HG03060 (cell line): Measurements from ENCODE around the gene JARID2.

Source experiments
- ATAC-seq: cut with Tn5 transposase; IDR thresholded peaks from one replicate; pipeline ENCODE4 v1.9.1; 2021; ENCODE audit warnings: low read depth, moderate number of reproducible peaks; ENCODE audit not compliant: unreplicated experiment

Gene JARID2

DNA sequence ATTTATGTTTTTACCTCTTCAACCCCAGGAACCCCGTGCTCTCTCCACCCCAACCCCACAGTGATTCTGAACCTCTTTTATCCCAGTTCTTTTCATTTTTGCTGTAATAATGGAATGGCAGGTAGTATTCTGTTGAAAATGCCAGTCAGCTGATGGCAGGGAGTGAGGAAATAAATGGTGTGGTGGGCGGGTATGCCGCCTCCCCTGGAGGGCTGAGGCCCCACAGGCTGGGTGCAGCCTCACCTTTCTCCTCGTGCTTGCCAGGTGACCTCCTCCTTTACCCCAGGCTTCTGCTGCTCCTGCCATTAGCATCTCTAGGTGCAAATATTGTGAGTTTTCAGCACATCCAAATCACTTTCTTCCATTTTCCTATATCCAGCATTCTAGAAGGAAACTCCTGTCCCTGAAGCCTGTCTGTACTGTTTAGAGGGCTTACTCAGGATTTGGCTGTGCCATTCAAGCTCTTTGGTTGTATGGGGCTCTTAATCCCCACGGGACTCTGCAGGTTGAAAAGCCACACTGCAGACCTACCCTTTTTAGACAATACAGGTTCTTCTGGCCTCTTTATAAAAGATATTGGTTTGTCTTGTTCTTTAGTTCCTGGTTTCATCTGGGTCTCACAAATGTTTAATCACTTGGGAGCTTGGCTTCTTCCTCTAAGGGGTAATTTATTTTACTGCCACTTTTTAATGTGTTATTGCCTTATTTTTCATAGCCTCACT is 201.8 kb downstream of the JARID2 start:
- no peak for ATAC-seq

DNA sequence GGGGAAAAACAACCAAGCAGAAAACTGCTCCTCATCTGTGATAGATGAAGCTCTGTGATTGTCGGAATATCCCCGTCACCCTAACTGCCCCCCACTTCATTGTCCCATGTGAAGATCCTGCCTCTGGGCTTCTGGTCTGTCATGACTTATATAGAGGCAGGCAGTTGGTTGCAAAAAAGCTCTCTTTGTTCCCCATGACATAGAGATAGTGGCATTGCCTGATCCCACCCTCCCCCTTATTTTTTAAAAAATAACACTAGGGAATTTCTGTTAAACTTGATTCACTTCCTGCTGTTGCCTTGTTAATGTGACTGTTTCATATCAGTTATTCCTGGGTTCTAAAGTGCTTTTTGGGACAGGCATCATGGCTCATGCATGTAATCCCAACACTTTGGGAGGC is 203.1 kb downstream of the JARID2 start:
- no peak for ATAC-seq

DNA sequence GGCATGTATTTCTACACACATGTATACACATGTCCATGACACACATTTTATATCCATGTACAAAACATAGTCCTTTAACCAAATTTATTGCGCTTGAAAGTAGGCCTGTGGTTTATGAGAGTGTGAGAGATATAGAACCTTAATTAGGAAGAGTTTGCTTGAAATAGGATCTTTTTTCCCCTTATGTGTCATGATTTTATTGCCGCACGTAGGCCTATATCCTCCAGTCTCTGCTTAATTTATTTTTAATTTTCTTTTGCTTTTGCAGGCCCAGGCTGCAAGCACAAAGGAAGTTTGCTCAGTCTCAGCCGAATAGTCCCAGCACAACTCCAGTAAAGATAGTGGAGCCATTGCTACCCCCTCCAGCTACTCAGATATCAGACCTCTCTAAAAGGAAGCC is 205.9 kb downstream of the JARID2 start:
- ATAC-seq, result no peak

DNA sequence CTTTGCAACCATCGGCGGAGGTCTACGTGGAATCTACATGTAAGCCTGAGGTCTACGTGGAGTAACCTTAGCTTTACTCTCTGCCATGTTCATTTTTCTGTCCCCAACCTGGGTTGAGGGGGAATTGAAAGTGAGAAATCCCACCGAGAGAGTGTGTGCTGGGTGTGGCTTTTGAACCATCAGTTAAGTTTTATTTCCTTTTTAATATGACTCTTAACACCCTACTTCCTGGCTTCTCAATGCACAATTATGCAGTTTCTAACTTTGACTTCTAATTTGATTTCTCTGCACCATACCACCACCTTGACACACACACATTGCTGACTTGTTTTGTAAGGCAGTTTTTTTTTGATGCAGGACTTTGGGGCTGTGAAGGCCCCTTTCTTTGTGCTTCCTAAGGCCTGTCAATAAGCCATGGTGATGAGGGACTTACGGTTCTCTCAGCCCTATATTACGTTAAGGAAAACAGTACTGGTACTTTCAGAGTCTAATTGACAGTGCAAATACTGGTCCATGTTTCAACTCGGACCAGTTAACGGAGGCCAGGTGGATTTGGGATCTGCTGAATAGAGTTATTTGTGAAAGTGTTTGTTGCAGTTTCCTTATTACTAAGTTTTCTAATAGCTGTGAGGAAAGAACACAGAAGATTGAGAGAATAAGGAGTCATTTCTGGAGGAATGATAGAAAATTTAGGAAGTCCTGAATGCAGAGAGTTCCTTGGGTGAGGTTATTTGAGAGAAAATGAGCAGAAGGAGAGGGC is 206.5 kb downstream of the JARID2 start:
- no peak for ATAC-seq

DNA sequence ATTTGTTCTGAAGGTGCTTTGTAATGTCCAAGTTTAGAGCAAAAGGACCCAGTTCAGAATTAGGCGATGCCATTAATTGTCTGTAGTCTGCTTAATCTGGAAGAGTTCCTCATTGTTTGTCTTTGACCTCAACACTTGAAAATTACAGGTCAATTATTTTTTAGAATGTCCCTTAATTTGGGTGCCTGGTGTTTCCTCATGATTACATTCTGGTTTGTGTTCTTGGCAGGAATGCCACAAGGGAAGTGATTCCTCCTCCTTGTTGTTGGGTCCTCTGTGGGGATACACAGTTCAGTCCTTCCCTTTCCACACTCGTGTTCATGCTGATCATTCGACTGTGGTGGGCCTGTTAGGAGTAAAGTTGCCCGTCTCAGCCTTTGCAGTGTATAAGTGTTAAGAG is 207.3 kb downstream of the JARID2 start:
- ATAC-seq, result no peak

DNA sequence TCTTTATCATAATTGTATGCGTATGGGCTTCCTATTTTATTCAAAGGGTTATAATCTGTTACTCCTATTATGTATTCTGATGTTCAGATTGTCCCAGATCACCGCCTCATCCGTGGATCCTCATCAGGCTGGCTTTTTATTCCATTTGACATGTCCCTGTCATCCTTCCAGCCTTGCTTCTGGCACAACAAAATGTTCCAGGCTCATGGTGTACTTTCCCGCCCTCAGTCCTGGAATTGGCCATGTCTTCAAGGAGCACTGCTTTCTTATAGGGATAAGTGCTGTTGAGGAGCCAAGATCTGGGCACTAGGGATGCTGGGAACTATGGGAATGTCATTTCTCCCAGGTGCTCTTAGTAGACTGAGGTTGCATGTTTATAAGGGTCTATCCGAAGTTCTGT is 207.8 kb downstream of the JARID2 start:
- no peak for ATAC-seq

DNA sequence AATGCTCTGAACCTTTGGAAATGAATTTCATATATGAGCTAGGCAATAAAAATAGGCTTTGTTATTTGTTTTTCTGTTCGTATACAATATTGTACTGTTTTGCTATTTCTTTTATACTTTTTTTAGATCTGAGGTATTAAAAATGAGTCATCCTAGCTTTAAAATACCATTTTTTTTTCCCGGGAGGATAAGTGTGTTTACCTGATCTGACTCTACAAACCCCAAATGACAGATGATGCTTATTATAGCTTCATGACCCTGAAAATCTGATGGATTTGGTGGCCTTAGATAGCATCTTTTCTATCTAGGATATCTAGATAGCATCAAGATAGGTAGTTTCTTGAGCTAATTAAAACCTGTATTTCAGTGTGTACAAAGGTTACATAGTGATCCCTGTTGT is 210.6 kb downstream of the JARID2 start:
- ATAC-seq, result no peak

DNA sequence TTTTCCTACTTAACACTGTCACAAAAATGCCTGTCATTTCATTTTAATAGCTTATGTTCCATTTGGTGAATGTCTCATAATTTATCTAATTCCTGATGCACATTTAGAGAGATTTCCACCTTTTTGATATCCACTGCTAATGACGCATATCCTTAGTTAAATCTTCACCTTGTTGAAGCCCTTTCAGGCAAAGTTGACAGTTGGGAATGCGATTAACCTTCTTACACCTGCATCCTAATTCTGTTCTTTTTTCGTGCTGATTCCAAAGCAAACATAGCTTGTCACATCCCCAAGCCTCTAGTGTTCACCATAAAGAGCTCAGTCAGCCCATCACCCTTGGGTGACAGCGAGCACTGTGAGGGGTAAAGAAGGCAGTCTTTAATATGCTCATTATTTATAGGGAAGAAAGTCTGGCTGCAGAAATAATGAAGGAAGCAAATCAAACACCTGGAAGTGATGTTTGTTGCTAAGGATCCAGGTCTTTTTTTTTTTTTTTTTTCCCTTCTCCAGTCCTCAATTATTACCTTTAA is 211.3 kb downstream of the JARID2 start:
- ATAC-seq, result no peak

DNA sequence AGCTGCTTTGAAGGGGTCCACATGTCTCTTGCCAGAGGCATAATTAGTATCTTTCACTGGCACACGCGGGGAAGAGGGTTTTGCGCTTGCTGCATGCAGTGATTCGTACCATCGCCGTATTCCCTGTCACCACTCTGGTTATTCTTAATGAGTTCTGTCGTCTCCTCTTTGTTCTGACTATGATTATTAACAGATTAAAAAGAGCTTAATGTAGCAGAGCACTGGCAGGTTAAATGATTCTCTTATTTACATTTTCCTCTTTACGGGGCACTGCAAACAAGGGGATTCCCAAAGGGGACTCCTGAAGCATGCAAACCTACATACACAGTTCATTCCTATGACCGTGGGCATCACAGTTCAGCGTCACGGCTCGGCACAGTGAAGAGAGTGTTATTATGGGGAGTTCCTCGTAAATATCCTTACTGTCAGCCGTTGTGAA is 212.2 kb downstream of the JARID2 start:
- ATAC-seq, result no peak

DNA sequence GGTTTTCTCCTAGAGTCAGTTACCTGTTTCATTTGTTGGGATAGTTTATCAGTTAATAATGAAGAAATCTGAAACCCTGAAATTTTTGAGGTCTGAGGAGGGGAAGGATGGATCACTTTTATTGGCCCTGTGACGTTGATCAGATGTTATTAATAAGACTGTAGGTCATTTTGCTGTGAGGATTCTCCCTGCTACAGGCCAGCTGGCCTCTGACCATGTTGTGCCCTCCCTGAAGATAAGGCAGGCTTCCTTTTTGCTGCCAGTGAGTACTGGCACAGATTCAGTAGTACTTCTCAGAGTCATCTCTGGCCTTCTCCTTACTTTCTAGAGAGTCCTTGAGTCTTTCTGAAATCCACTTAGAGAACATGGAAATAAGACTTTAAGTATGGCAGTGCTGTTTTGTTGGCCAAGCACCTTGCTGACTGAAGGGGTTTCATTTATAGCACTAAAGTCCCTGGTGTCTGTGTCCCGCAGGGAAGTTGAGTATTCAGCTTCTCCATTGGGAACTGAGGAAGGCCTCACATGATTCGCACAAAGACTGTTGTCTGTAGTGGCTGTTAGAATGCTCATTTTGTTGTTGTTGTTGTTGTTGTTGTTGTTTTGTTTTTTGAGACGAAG is 214.3 kb downstream of the JARID2 start:
- no peak for ATAC-seq

DNA sequence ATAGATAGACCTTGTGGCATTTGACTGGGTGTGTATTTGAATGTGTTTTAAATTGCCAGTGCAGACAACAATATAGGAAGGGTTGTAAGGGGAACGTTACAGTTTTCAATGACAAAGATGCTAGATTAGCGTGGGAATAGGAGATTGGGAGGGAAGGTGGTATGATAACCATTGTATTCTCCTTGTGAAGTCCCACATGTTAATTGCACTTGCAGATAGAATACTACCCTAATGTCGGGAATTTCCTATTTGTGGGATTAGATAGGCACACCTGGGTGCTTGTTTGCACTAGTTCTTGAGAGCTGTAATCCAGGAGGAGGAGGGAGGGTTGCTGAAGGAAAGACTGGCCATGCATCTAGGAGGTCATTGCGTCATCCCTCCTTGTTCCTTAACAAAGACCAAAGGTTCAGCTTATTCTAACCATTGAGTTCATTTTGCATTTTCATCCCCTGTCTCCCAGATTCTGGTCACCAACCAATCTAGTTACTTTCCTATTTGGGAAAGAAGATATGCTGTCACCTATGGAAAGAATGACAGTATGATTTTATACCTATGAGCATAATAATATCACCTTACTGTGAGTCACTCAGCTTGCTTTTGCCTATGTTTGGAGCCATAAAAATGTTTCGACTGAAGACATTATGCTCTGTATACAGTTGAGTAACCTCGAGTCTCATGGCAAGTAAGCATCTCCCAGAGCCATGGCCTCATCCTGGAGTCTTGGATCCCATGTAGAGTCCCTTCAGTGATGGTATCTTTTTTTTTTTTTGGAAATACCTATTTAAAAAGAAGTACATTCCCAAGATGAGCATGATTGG is 215.5 kb downstream of the JARID2 start:
- no peak for ATAC-seq

DNA sequence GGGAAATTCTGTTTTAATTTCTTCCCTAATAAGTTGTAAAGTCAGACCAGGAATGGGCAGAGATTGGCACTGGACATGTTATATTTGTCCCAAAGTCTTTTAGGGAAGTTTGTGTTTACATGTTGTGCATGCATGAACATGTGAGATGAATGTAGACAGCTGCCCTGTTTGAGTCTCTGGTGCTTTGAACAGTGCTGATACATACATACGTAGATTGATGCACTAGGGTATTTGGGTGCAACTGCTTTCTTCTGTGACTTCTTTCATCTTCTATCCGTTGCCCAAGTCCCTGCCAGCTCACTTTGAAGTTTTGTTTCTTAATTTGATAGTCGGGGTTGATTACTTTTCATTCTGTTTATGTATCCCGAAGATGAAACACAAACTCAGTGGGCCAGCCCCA is 216.4 kb downstream of the JARID2 start:
- no peak for ATAC-seq

DNA sequence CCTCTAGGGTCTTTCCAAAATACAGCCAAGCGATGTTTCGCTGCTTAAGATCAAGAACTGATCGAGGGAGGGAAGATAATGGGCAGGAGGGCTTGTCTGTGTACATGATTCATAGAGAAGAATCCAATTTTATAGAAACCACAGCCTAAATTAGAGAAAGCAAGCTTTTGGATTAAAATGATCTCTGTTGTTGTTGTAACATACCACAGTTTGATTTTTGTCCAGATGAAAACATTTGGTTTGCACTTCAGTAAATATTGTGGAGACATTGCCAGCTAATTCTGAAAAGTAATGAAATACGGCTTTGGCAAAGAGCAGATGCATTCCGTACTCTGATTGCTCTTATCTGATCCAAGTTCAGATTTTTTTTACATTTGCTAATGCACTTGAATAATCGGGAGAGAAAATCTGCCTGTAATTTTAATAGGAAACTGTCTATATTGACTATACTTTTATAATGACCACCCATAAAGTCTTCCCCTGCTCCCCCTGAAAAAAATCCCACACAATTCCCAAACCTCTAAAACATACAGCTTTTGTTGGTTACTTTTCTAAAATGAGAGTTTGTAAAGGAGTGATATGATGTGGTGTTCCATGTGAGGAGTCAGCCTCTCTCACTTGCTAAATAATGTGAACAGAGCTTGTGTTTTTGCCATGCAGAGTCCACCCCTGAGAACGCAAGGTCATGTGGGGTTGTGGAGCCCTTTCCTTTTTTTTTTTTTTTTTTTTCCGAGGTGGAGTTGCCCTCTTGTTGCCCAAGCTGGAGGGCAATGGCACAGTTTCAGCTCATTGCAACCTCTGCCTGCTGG is 217.1 kb downstream of the JARID2 start:
- no peak for ATAC-seq

DNA sequence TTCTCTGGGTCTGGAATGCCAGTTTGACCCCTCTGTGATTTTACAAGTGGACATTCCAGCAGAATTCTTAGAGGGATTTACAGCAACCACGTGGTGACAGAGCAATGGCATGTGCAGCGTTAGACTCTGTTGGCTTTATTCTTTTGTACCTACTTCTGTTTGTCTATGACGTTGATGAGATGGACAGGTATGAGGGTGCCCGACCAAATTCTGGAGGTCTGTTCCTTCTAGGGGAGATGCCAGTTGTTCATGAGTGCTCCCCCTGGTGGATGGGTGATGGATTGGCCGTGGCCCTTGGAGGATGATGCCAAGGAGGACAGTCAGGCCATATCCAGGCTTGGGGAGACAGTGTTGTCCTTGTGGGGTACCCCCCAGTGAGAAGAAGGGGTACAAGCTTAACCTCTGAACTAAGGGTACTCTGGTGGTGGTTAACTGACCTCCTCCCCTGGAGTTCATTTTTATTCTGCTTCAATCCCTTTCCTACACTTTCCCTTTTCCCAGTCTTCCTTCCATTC is 218.4 kb downstream of the JARID2 start:
- no peak for ATAC-seq

DNA sequence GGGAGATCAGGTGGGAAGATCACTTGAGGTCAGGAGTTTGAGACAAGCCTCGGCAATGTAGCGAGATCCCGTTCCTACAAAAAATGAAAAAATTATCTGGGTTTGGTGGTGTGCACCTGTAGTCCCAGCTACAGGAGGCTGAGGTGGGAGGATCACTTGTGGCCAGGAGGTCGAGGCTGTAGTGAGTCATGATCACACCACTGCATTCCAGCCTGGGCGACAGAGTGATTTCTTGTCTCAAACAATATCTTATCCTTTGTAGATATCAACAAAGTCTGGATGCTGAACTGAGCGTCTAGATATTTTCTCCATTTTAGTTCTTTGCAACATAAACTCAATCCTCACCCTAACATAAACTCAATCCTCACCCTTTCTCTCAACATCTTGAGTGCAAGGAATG is 219.3 kb downstream of the JARID2 start:
- no peak for ATAC-seq

DNA sequence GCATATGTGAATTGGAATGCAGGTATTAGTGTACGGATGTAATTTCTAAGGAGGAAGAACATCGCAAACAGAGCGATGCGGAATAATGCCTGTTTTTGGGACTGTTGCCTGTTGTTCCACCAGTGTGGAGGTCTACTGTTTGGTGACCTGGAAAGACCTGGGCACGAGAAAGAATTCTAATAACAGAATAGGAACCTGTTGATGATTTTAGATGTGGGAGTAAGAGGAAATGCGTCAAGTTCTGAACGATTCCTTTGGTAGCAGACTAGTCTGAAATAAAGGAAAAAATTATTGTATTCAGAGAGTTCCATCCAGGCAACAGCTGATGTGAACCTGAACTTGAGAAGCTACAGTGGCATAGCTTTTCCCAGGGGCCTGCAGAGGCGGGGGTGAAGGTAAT is 224.9 kb downstream of the JARID2 start:
- ATAC-seq, result no peak

DNA sequence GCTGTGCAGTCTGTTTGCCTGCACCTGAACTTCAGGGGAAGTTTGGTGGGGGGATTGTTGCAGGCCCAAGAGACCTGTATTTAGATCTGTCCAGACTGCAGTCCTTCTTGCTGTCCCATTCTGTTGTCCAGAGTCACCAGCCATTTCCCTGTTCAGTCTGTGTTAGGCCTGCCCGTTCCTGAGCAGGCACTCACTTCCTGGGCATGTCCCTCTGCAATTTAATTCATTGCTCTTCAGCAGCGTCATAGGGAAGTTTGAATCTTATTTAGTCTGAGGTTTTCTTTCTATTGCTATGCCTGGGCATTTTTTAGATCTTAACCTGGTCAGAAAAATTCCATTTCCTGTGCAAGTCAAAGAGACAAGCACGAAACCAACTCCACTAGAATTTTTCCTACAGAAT is 226.8 kb downstream of the JARID2 start:
- ATAC-seq, result no peak

DNA sequence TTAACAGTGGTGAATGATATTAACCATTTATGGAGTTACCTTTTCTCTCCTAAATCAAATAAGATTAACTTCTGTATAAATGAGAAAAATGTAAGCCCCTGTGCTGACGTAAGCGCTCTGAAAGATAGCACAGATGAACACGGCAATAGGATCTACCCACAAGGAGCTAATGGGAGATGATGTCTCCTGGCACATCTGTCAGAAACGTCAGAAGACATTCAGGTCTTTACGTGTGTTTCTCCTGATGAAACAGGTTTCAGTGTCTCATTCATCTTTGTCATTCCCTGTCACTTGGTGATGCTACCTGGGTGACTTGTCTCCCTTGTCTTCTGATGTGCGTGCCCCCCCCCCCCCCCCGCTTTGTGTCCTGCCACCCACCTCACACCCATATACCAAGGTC is 227.3 kb downstream of the JARID2 start:
- no peak for ATAC-seq

DNA sequence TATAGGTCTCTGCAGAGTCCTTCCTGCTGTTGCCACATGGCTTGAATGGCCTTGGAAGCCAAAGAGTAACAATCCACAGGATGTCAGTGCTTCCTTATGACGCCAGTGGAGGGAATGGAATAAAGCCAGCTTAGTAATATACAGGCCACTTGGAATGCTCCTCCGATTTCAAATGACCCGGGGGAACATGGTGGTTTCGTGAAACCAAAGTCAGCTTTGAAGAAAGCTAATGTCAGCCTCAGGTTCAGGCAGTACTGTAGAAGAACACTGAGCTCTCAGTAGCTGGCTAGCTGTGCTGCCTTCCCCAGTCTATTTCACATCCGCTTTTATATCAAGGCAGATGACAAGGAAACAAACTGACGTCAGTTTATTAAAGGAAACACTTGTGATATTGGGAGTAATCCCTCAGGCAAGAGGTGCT is 227.9 kb downstream of the JARID2 start:
- ATAC-seq, result no peak

DNA sequence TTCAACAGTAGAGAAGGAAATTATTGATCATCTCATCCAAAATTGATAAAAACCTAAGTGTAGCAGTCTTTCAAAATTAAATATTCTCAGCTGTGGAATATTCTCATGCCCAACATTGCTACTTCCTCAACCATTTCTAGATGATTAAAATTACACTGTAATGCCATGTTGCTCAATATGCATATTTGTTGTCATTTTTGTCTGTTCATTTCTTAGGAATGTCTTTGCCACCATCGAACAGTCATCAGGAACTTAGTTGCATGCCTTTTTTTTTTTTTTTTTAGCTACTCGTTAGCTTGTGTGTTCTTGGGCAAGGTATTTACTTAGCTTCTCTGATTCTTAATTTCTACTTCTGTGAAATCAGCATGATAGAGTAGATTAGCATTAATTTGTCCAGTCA is 228.3 kb downstream of the JARID2 start:
- ATAC-seq, result no peak
